HCT116 (cell line): ENCODE measurements around the gene BRAT1.

Experiments
- FOSL1 ChIP-seq: IDR thresholded peaks from 2 replicates; pipeline ENCODE4 v1.6.1; 2012; ENCODE audit warnings: low read depth
- POLR2A ChIP-seq: IDR thresholded peaks from 2 replicates; pipeline ENCODE4 v1.7.0; 2011; ENCODE audit warnings: borderline replicate concordance; ENCODE audit not compliant: insufficient read depth, insufficient read length; ENCODE audit errors: extremely low read depth
- POLR2AphosphoS5 ChIP-seq: IDR thresholded peaks from 2 replicates; pipeline ENCODE4 v1.6.1; 2011; ENCODE audit warnings: mild to moderate bottlenecking, low read depth, low read length, moderate library complexity
- ZFX ChIP-seq: fragments of 450-650 bp; IDR thresholded peaks from 2 replicates; pipeline ENCODE4 v1.6.1; 2017
- TF ChIP-seq, protein P1 (sequence below), 3 experiments: fragments of 200-600 bp in 1 of 3; sonication (generic) in 1 of 3; IDR thresholded peaks in 2 of 3; conservative IDR thresholded peaks in 1 of 3; 2 replicates each; pipeline ENCODE4 v1.5.1; 2012 to 2017; ENCODE audit warnings: low read depth in 2 of 3, low read length in 2 of 3, antibody characterized with exemption in 1 of 3, borderline replicate concordance in 1 of 3, control low read depth in 1 of 3, mild to moderate bottlenecking in 1 of 3, mixed read lengths in 1 of 3, mixed run types in 1 of 3, moderate library complexity in 1 of 3; ENCODE audit not compliant: insufficient read depth in 1 of 3
- TF ChIP-seq, protein P2 (sequence below): IDR thresholded peaks from 2 replicates; pipeline ENCODE4 v1.6.1; 2012; ENCODE audit warnings: low read depth
- TF ChIP-seq, protein P3 (sequence below): IDR thresholded peaks from 2 replicates; pipeline ENCODE4 v1.6.1; 2012

DNA sequence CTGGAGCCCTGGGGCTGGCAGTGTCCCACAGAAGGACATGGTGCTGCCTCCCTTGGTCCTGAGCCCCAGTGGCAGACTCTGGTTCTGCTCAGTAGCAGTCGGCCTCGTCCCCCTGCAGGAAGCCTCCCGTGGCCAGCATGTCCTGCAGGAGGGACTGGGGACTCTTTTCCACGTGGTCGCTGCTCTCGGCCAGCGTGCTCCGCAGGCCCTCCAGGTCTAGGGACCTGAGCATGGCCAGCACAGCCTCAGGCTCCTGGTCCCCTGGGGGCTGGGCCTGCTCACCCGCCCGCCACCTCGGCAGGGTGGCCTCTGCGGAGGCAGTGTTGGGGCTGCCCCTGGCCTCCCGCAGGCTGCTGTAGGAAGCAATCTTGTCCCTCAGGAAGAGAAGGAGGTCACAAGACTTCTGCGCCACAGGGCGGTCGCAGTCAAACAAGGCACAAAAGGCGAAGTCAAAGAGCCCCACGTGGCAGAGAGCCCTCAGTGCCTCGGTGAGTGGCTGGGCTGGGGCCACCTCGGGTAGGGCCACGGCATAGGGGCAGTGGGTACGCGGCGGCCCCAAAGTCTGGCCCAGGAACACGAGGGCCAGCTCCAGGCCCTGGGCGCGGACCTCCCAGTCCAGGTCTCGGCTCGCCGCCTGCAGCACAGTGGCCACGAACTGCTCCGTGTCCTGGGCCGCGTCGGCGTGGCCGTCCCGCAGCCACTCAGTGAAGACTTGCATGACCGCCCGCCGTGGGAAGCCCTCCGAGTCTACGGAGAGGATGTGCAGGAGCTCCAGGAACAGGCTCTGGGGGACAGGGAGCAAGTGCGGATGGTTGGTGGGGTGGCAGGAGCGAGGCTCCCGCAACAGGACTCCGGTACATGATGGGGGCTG lies 17.1 kb downstream of the BRAT1 start:
- no peak for TF ChIP-seq POLR2AphosphoS5
- TF ChIP-seq, protein P1, sequence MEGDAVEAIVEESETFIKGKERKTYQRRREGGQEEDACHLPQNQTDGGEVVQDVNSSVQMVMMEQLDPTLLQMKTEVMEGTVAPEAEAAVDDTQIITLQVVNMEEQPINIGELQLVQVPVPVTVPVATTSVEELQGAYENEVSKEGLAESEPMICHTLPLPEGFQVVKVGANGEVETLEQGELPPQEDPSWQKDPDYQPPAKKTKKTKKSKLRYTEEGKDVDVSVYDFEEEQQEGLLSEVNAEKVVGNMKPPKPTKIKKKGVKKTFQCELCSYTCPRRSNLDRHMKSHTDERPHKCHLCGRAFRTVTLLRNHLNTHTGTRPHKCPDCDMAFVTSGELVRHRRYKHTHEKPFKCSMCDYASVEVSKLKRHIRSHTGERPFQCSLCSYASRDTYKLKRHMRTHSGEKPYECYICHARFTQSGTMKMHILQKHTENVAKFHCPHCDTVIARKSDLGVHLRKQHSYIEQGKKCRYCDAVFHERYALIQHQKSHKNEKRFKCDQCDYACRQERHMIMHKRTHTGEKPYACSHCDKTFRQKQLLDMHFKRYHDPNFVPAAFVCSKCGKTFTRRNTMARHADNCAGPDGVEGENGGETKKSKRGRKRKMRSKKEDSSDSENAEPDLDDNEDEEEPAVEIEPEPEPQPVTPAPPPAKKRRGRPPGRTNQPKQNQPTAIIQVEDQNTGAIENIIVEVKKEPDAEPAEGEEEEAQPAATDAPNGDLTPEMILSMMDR (IDR thresholded peaks at IDR 0.05 in 2 of 3, conservative IDR thresholded peaks at IDR 0.05 in 1 of 3; ENCODE audit: borderline replicate concordance in 1 of 3, insufficient read depth in 1 of 3, low read depth in 2 of 3, low read length in 2 of 3): no peak
- no peak for TF ChIP-seq FOSL1
- no peak for TF ChIP-seq POLR2A
- TF ChIP-seq, protein P2, sequence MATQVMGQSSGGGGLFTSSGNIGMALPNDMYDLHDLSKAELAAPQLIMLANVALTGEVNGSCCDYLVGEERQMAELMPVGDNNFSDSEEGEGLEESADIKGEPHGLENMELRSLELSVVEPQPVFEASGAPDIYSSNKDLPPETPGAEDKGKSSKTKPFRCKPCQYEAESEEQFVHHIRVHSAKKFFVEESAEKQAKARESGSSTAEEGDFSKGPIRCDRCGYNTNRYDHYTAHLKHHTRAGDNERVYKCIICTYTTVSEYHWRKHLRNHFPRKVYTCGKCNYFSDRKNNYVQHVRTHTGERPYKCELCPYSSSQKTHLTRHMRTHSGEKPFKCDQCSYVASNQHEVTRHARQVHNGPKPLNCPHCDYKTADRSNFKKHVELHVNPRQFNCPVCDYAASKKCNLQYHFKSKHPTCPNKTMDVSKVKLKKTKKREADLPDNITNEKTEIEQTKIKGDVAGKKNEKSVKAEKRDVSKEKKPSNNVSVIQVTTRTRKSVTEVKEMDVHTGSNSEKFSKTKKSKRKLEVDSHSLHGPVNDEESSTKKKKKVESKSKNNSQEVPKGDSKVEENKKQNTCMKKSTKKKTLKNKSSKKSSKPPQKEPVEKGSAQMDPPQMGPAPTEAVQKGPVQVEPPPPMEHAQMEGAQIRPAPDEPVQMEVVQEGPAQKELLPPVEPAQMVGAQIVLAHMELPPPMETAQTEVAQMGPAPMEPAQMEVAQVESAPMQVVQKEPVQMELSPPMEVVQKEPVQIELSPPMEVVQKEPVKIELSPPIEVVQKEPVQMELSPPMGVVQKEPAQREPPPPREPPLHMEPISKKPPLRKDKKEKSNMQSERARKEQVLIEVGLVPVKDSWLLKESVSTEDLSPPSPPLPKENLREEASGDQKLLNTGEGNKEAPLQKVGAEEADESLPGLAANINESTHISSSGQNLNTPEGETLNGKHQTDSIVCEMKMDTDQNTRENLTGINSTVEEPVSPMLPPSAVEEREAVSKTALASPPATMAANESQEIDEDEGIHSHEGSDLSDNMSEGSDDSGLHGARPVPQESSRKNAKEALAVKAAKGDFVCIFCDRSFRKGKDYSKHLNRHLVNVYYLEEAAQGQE: no peak
- TF ChIP-seq, protein P3, sequence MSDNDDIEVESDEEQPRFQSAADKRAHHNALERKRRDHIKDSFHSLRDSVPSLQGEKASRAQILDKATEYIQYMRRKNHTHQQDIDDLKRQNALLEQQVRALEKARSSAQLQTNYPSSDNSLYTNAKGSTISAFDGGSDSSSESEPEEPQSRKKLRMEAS: no peak
- no peak for TF ChIP-seq ZFX
